PC-3 (cell line): ENCODE results near the gene EGFLAM.

Experiments
- EZH2phosphoT487 ChIP-seq: fragments of 300-600 bp; sonication (generic); IDR thresholded peaks from 2 replicates; pipeline ENCODE4 v1.6.1; 2018; ENCODE audit warnings: mild to moderate bottlenecking, antibody characterized with exemption, low read length, borderline replicate concordance
- TF ChIP-seq, protein P1 (sequence below): fragments of 300-600 bp; sonication (generic); conservative IDR thresholded peaks from 2 replicates; pipeline ENCODE4 v1.5.1; 2017; ENCODE audit warnings: antibody characterized with exemption, low read depth, mild to moderate bottlenecking, low read length

DNA sequence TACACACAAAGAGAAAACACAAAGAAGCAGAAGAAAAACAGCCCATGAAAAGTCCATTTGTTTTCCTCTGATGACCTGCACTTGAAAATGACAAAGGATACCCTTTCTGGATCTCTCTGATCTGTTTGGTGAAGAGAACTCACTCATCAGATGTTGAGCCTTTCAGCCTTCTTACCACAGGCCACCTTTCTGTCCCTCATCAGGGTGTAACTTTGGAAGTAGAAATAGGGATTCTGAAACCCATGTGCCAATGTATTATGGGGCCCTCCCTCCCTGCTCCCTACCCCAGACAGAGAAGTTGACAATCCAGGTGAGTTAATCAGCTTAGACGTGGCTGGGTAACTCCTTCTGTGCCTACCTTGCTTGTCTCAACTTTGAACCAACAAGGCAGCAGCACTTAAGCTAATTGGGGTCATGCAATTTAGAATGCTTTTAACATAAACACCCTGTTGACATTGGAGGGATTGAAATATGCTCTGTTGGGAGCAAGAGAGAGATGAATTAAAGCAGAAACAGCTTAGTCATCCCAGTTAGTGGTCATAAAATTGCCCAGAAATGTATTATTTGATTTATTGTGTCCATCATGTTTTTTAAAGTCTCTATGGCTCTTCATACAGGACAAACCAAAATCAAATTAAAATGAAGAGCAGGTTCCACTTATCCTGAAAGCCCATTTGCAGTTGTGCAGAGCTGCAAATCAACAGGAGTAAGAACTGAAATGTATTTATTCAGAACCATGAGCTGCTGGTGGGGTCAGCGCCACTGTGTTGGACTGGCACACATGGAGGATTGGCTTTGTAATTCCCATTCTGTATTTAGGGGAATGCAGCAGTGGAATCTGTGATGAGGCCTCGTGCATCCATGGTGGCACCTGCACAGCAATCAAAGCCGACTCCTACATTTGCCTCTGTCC, 166.0 kb downstream of the EGFLAM start:
- TF ChIP-seq, protein P1, sequence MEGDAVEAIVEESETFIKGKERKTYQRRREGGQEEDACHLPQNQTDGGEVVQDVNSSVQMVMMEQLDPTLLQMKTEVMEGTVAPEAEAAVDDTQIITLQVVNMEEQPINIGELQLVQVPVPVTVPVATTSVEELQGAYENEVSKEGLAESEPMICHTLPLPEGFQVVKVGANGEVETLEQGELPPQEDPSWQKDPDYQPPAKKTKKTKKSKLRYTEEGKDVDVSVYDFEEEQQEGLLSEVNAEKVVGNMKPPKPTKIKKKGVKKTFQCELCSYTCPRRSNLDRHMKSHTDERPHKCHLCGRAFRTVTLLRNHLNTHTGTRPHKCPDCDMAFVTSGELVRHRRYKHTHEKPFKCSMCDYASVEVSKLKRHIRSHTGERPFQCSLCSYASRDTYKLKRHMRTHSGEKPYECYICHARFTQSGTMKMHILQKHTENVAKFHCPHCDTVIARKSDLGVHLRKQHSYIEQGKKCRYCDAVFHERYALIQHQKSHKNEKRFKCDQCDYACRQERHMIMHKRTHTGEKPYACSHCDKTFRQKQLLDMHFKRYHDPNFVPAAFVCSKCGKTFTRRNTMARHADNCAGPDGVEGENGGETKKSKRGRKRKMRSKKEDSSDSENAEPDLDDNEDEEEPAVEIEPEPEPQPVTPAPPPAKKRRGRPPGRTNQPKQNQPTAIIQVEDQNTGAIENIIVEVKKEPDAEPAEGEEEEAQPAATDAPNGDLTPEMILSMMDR, result no peak
- TF ChIP-seq EZH2phosphoT487, result no peak
